HepG2 (cell line): ENCODE measurements around the gene LXN. TPM values are rescaled to one million over a fixed set of nuclear protein-coding genes. Genes with fewer than 3 reads are reported as not detected.
A peak's percentile ranks its signal among the peaks of the same experiment; 100 is the strongest.
"Not testable (repeated sequence)": the region's sequence is repeated elsewhere in the genome, so short reads cannot be mapped to it uniquely, and the experiment has no call there.

ENCODE experiments used
- ATAC-seq: fragments of 200-7000 bp; cut with Tn5 transposase; 3 replicates; pipeline ENCODE4 v1.9.1; 2020; ENCODE audit warnings: mild to moderate bottlenecking, moderate library complexity
- BruUV-seq: library from RNA; stranded (reverse); fragments of 400-500 nt; replicated peaks from 2 replicates; lab custom pipeline; 2021; lab: Mats Ljungman, UMichigan
- CTCF ChIA-PET: fragments of 300-600 bp; formaldehyde crosslinking; extraction: SDS; loops from one replicate; lab custom pipeline; 2021; ENCODE audit warnings: low total read pairs, inconsistent platforms, low intra/inter-chr PET ratio; lab: Yijun Ruan, JAX
- POLR2A ChIA-PET: fragments of 350-600 bp; sonication (Branson Sonifier 250); formaldehyde crosslinking; loops from one replicate; lab custom pipeline; 2020; ENCODE audit warnings: antibody characterized with exemption, inconsistent platforms; lab: Yijun Ruan, JAX
- DNase-seq: peaks from one replicate; pipeline ENCODE4 v3.0.0-alpha.2; 2015; ENCODE audit warnings: low spot score
- FAIRE-seq: peaks from 3 replicates; lab custom pipeline; 2011; peaks lifted over from hg19 to GRCh38; lab: Jason Lieb, UNC
- H2AFZ ChIP-seq: one replicate; pipeline ENCODE4 v1.6.1; 2011; ENCODE audit warnings: low read length, inconsistent platforms
- H3K27ac ChIP-seq: fragments of 300-600 bp; 3 replicates; pipeline ENCODE4 v1.8.0; 2011; ENCODE audit warnings: mixed run types, mild to moderate bottlenecking, mixed read lengths, low read length, inconsistent platforms; ENCODE audit not compliant: insufficient read depth; ENCODE audit errors: extremely low read length
- H3K27me3 ChIP-seq, 2 experiments: fragments of 200-600 bp in 1 of 2; 2 replicates in 1 of 2; 3 replicates in 1 of 2; pipeline versions ENCODE4 v1.6.0 to v1.8.0; 2011; ENCODE audit warnings: low read length in 2 of 2, mild to moderate bottlenecking in 2 of 2, moderate library complexity in 2 of 2, inconsistent platforms in 1 of 2; ENCODE audit not compliant: insufficient read depth in 2 of 2, control insufficient read depth in 1 of 2
- H3K36me3 ChIP-seq, 2 experiments: fragments of 200-600 bp in 1 of 2; replicated peaks in 1 of 2; 2 replicates in 1 of 2; 3 replicates in 1 of 2; pipeline versions ENCODE4 v1.5.1 to v1.8.0; 2011; ENCODE audit warnings: low read length in 2 of 2, inconsistent platforms in 1 of 2; ENCODE audit not compliant: insufficient read depth in 2 of 2, control insufficient read depth in 1 of 2
- H3K4me1 ChIP-seq: 2 replicates; pipeline ENCODE4 v1.5.1; 2012; ENCODE audit warnings: low read length, inconsistent platforms; ENCODE audit not compliant: insufficient read depth
- H3K4me2 ChIP-seq: 2 replicates; pipeline ENCODE4 v1.6.0; 2011; ENCODE audit warnings: low read depth, low read length, inconsistent platforms
- H3K4me3 ChIP-seq, 3 experiments: fragments of 200-600 bp in 1 of 3; sonication (generic), shearing (Covaris generic) in 1 of 3; replicated peaks in 1 of 3; 2 replicates each; pipeline ENCODE4 v1.5.1; 2011 to 2016; ENCODE audit warnings: low read length in 3 of 3, inconsistent platforms in 2 of 3, low read depth in 2 of 3, mild to moderate bottlenecking in 2 of 3, control low read depth in 1 of 3, mixed read lengths in 1 of 3; ENCODE audit not compliant: insufficient read depth in 1 of 3
- H3K79me2 ChIP-seq: one replicate; pipeline ENCODE4 v1.6.1; 2011; ENCODE audit warnings: low read length, inconsistent platforms; ENCODE audit not compliant: insufficient read depth
- H3K9ac ChIP-seq: 2 replicates; pipeline ENCODE4 v1.6.0; 2011; ENCODE audit warnings: mild to moderate bottlenecking, low read depth, low read length, inconsistent platforms; ENCODE audit not compliant: insufficient read depth
- H3K9me3 ChIP-seq: 2 replicates; pipeline ENCODE4 v1.5.1; 2012; ENCODE audit warnings: mild to moderate bottlenecking, low read length
- H4K20me1 ChIP-seq: 2 replicates; pipeline ENCODE4 v1.6.0; 2011; ENCODE audit warnings: inconsistent platforms, mild to moderate bottlenecking, low read length, moderate library complexity; ENCODE audit not compliant: insufficient read depth
- EEA1 ChIP-seq: sonication (generic); formaldehyde crosslinking; IDR thresholded peaks from 2 replicates; pipeline ENCODE4 v1.5.1; 2020; ENCODE audit warnings: mild to moderate bottlenecking, missing genetic modification reagents, borderline replicate concordance
- ISL2 ChIP-seq: sonication (generic); formaldehyde crosslinking; IDR thresholded peaks from 2 replicates; pipeline ENCODE4 v1.5.0; 2020; ENCODE audit warnings: missing genetic modification reagents
- MAFF ChIP-seq: IDR thresholded peaks from 2 replicates; pipeline ENCODE4 v1.6.1; 2011; ENCODE audit warnings: low read depth, low read length, improper control_type of control experiment
- MAFK ChIP-seq, 2 experiments: IDR thresholded peaks in 1 of 2; conservative IDR thresholded peaks in 1 of 2; 2 replicates each; pipeline ENCODE4 v1.6.1; 2011; ENCODE audit warnings: improper control_type of control experiment in 2 of 2, low read length in 2 of 2
- TEAD3 ChIP-seq: optimal IDR thresholded peaks from 2 replicates; pipeline ENCODE3; 2016; ENCODE audit warnings: borderline replicate concordance
- ZNF691 ChIP-seq: sonication (generic); formaldehyde crosslinking; IDR thresholded peaks from 2 replicates; pipeline ENCODE4 v1.4.0; 2020; ENCODE audit warnings: missing genetic modification reagents, low read depth, mild to moderate bottlenecking, borderline replicate concordance
- WGBS: methylation state at CpG from one replicate; pipeline ENCODE4 v1.1.6; 2017; ENCODE audit warnings: low lambda C conversion rate; 5-methylcytosine and 5-hydroxymethylcytosine counted together
- in situ Hi-C: cut with HindIII; loops from 2 replicates; pipeline ENCODE4 v1.10.0; 2017; ENCODE audit warnings: low pct_unique_long_range_greater_than_20kb; ENCODE audit not compliant: extremely low pct_ligation_motif_present
- intact Hi-C: fragments of 100-400 bp; cut with micrococcal nuclease; formaldehyde crosslinking; loops from one replicate; pipeline ENCODE4 v1.10.0; 2022; ENCODE audit not compliant: unreplicated experiment
- polyA plus RNA-seq, 8 experiments: library from polyadenylated mRNA; depleted of rRNA in 3 of 8; stranded (reverse) in 7 of 8; unstranded in 1 of 8; fragments of >200 nt; fragmentation: Illumina TruSeq in 4 of 8; extraction: Trizol in 4 of 8; gene quantifications; 2 replicates each; pipeline versions ENCODE4 v1.2.1 to v1.2.3, GENCODE V29; 2011 to 2016; ENCODE audit warnings: low read depth in 4 of 8, missing spikeins in 1 of 8, mixed read lengths in 1 of 8; ENCODE audit not compliant: insufficient read depth in 1 of 8
- total RNA-seq, 5 experiments: library from RNA; depleted of rRNA; stranded (reverse); fragments of >200 nt; fragmentation: Illumina TruSeq; extraction: Trizol; gene quantifications; 2 replicates each; pipeline ENCODE4 v1.2.3, GENCODE V29; 2016; ENCODE audit warnings: low read depth in 1 of 5

LXN gene
- total and polyA plus RNA-seq, 2 of the 13 experiments (the other 11 are each of a cell fraction or from before 2014, with no cell fraction given) = not detected

GRCh38 chr3:158696618-158697017 is 24.2 kb upstream of the LXN start:
- H3K27me3 ChIP-seq = no peaks in the 10 kb centered on the region
- H3K4me1 ChIP-seq = no peaks in the 10 kb centered on the region
- ATAC-seq = no peak
- no peaks in the 10 kb centered on the region for H3K79me2 ChIP-seq
- intact Hi-C loops (no loop called here), in situ Hi-C loops (no loop called here)
- no peak for TF ChIP-seq EEA1 (CRISPR knock-in tag)
- TF ChIP-seq ISL2 (CRISPR knock-in tag) = 0 out of 2 replicates have a peak, but pooled peaks have one; percentile 22
- no peak for TF ChIP-seq TEAD3 (CRISPR knock-in tag)
- no peak for TF ChIP-seq ZNF691 (CRISPR knock-in tag)
- H4K20me1 ChIP-seq = peaks cover 2% of the 10 kb centered on the region; the same call in 1 of the 2 replicates
- H3K9ac ChIP-seq = no peak overlapping the region
- peaks cover 1 to 5% of the 10 kb centered on the region in 2 experiments; a peak in 1 of 5 replicates for H3K36me3 ChIP-seq
- peak; percentile 15 for DNase-seq
- no peak overlapping the region for H3K4me2 ChIP-seq
- no peak overlapping the region for H2AFZ ChIP-seq
- no peak overlapping the region for H3K27ac ChIP-seq
- no peak overlapping the region for H3K4me3 ChIP-seq
- ChIA-PET CTCF (no interaction called here), POLR2A (no interaction called here)
- FAIRE-seq = no peak
- BruUV-seq = no TSS peak
- 61% methylated on average over 2 of the region's 2 CpGs for WGBS
- H3K9me3 ChIP-seq = no peaks in the 10 kb centered on the region

GRCh38 chr3:158693866-158694456 is 21.5 kb upstream of the LXN start:
- ATAC-seq, FAIRE-seq, H3K27me3 ChIP-seq, H3K9me3 ChIP-seq, H3K79me2 ChIP-seq, H3K4me2 ChIP-seq, intact Hi-C loops, in situ Hi-C loops, H4K20me1 ChIP-seq, DNase-seq, H3K4me1 ChIP-seq, POLR2A ChIA-PET, H3K4me3 ChIP-seq, H3K9ac ChIP-seq, CTCF ChIA-PET, H3K27ac ChIP-seq, H2AFZ ChIP-seq: not testable (repeated sequence)
- BruUV-seq = TSS peak; percentile 17
- H3K36me3 ChIP-seq = peaks cover 1 to 10% of the 10 kb centered on the region in 2 experiments; a peak in 3 of 5 replicates
- TF ChIP-seq MAFK (conservative IDR thresholded peaks at IDR 0.05 in 1 of 2, IDR thresholded peaks at IDR 0.05 in 1 of 2; ENCODE audit: low read length in 2 of 2) = peak in 1 of 2 experiments; percentile 72; a peak in 3 of 4 replicates
- peak; percentile 35; the same call in 1 of the 2 replicates for TF ChIP-seq MAFF
- WGBS = 75% methylated on average over 3 of the region's 3 CpGs
